K562 (cell line): ENCODE data around the gene SLC4A2. TPM values are rescaled to one million over a fixed set of nuclear protein-coding genes. Genes with fewer than 3 reads are reported as not detected.

Source experiments
- CBX2 ChIP-seq: fragments of 200-600 bp; sonication (generic); IDR thresholded peaks from one replicate; pipeline ENCODE4 v1.6.1; 2012; ENCODE audit warnings: mild to moderate bottlenecking, low read length, inconsistent platforms; ENCODE audit not compliant: insufficient read depth, poor library complexity, severe bottlenecking
- CC2D1A ChIP-seq: fragments of 450-650 bp; IDR thresholded peaks from 2 replicates; pipeline ENCODE4 v1.6.1; 2017; ENCODE audit warnings: mild to moderate bottlenecking
- CTCFL ChIP-seq: IDR thresholded peaks from 2 replicates; pipeline ENCODE4 v1.6.1; 2011; ENCODE audit warnings: borderline replicate concordance, low read depth, mild to moderate bottlenecking, moderate library complexity, low read length; ENCODE audit not compliant: insufficient read depth, poor library complexity, severe bottlenecking
- E2F1 ChIP-seq: sonication (generic); formaldehyde crosslinking; IDR thresholded peaks from 2 replicates; pipeline ENCODE4 v1.8.1; 2023; ENCODE audit warnings: mild to moderate bottlenecking, missing genetic modification reagents, moderate library complexity
- FOXK1 ChIP-seq: sonication (generic); formaldehyde crosslinking; IDR thresholded peaks from 2 replicates; pipeline ENCODE4 v1.8.0; 2022; ENCODE audit warnings: missing genetic modification reagents, mild to moderate bottlenecking, borderline replicate concordance
- HDAC2 ChIP-seq: fragments of 450-650 bp; IDR thresholded peaks from 2 replicates; pipeline ENCODE4 v1.6.1; 2016; ENCODE audit warnings: mild to moderate bottlenecking
- MCM3 ChIP-seq: fragments of 450-650 bp; IDR thresholded peaks from 2 replicates; pipeline ENCODE4 v1.6.1; 2016
- MEIS2 ChIP-seq: fragments of 450-650 bp; IDR thresholded peaks from 2 replicates; pipeline ENCODE4 v1.6.1; 2014; ENCODE audit warnings: mild to moderate bottlenecking; ENCODE audit not compliant: partially characterized antibody
- MITF ChIP-seq: IDR thresholded peaks from 2 replicates; pipeline ENCODE4 v1.6.1; 2014; ENCODE audit warnings: antibody characterized with exemption
- NELFE ChIP-seq: IDR thresholded peaks from 2 replicates; pipeline ENCODE4 v1.6.1; 2011; ENCODE audit warnings: mild to moderate bottlenecking; ENCODE audit not compliant: insufficient read depth, insufficient read length
- PHF8 ChIP-seq: fragments of 200-600 bp; sonication (generic); IDR thresholded peaks from 2 replicates; pipeline ENCODE4 v1.6.1; 2012; ENCODE audit warnings: mixed run types, mild to moderate bottlenecking, inconsistent platforms, low read length, moderate library complexity, borderline replicate concordance
- SIN3B ChIP-seq: fragments of 450-650 bp; IDR thresholded peaks from 2 replicates; pipeline ENCODE4 v1.6.1; 2017; ENCODE audit warnings: low read depth, mild to moderate bottlenecking, moderate library complexity
- TARDBP ChIP-seq: fragments of 450-650 bp; IDR thresholded peaks from 2 replicates; pipeline ENCODE4 v1.6.1; 2016
- TBL1XR1 ChIP-seq, 2 experiments: IDR thresholded peaks; 2 replicates each; pipeline ENCODE4 v1.6.1; 2012; ENCODE audit warnings: improper control_type of control experiment in 2 of 2, low read length in 2 of 2, mild to moderate bottlenecking in 1 of 2
- TEAD1 ChIP-seq, 2 experiments: fragments of 450-650 bp in 1 of 2; sonication (generic) in 1 of 2; formaldehyde crosslinking; IDR thresholded peaks; 2 replicates each; pipeline versions ENCODE4 v1.4.0 to v1.8.0; 2020 to 2022; ENCODE audit warnings: mild to moderate bottlenecking in 2 of 2, missing genetic modification reagents in 1 of 2
- THRA ChIP-seq: fragments of 450-650 bp; IDR thresholded peaks from 2 replicates; pipeline ENCODE4 v1.6.1; 2017; ENCODE audit warnings: mild to moderate bottlenecking, moderate library complexity
- ZBTB34 ChIP-seq: fragments of 250-450 bp; sonication (Bioruptor Pico); IDR thresholded peaks from 2 replicates; pipeline ENCODE4 v1.8.0; 2021; ENCODE audit warnings: mild to moderate bottlenecking, moderate library complexity
- ZNF431 ChIP-seq: sonication (generic); formaldehyde crosslinking; IDR thresholded peaks from 2 replicates; pipeline ENCODE4 v1.8.0; 2022; ENCODE audit warnings: mild to moderate bottlenecking, missing genetic modification reagents
- ZNF511 ChIP-seq: sonication (generic); formaldehyde crosslinking; IDR thresholded peaks from 2 replicates; pipeline ENCODE4 v1.8.0; 2022; ENCODE audit warnings: mild to moderate bottlenecking, missing genetic modification reagents
- ZNF551 ChIP-seq: fragments of 250-450 bp; sonication (Bioruptor Pico); IDR thresholded peaks from 2 replicates; pipeline ENCODE4 v1.5.0; 2021; ENCODE audit warnings: mild to moderate bottlenecking, moderate library complexity
- polyA plus RNA-seq, 8 experiments: library from polyadenylated mRNA; depleted of rRNA in 4 of 8; stranded (reverse) in 5 of 8; unstranded in 3 of 8; fragments of >200 nt; fragmentation: Nextera tagmentation in 2 of 8; fragmentation: Illumina TruSeq in 1 of 8; extraction: Ambion mirVana in 2 of 8; extraction: Trizol in 1 of 8; gene quantifications; 2 replicates each; pipeline versions ENCODE4 v1.2.1 to v1.2.3, GENCODE V29; 2011 to 2014; ENCODE audit warnings: inconsistent platforms in 1 of 8, missing spikeins in 1 of 8
- total RNA-seq, 7 experiments: library from RNA; depleted of rRNA in 6 of 7; stranded (reverse); fragments of >200 nt in 6 of 7; fragmentation: Illumina TruSeq in 2 of 7; extraction: Trizol in 2 of 7; gene quantifications; 2 replicates each; pipeline versions ENCODE4 v1.2.1 to v1.2.3, GENCODE V29; 2011 to 2021; ENCODE audit warnings: low replicate concordance in 1 of 7

The SLC4A2 gene
- total and polyA plus RNA-seq, 9 of the 15 experiments (the other 6 are each of a cell fraction or from before 2014, with no cell fraction given) = 11.4 to 375 (median 130) TPM

GRCh38 chr7:151123822-151124464 is 64.6 kb downstream of the SLC4A2 start (continued):
- TF ChIP-seq SIN3B = no peak
- TF ChIP-seq MCM3 = no peak
- peak; percentile 47; the same call in 1 of the 2 replicates for TF ChIP-seq TARDBP
- peak; percentile 57 for TF ChIP-seq MITF
- TF ChIP-seq CC2D1A = peak; percentile 86
- peak; percentile 31; the same call in 1 of the 2 replicates for TF ChIP-seq E2F1
- TF ChIP-seq ZNF431 (CRISPR knock-in tag) = no peak
- TF ChIP-seq TEAD1 (CRISPR knock-in tag; IDR thresholded peaks at IDR 0.05) = peak in 1 of 2 experiments; percentile 72; a peak in 1 of 4 replicates
- peak; percentile 69 for TF ChIP-seq ZNF511 (CRISPR knock-in tag)
- no peak for TF ChIP-seq MEIS2
- no peak for TF ChIP-seq ZNF551 (CRISPR knock-in tag)
- TF ChIP-seq CTCFL = peak; percentile 65
- no peak for TF ChIP-seq THRA
- no peak for TF ChIP-seq ZBTB34 (CRISPR knock-in tag)
- no peak for TF ChIP-seq CBX2
- TF ChIP-seq PHF8 = no peak
- TF ChIP-seq HDAC2 = no peak
- no peak for TF ChIP-seq FOXK1 (CRISPR knock-in tag)
- 0 out of 4 replicates have a peak, but pooled peaks have one; percentile 21 to 57 for TF ChIP-seq TBL1XR1 (IDR thresholded peaks at IDR 0.05; ENCODE audit: low read length in 2 of 2)
- no peak for TF ChIP-seq NELFE
